Lower leg skin (tissue), 3 donors: ENCODE data around the gene ITGA6.

ENCODE experiments used
- POLR2A ChIP-seq, 2 donors: fragments of 450-650 bp; IDR thresholded peaks; one replicate each; pipeline ENCODE4 v1.6.1; 2016 to 2017; ENCODE audit warnings: antibody characterized with exemption in 2 of 2, mild to moderate bottlenecking in 1 of 2, moderate library complexity in 1 of 2
- TF ChIP-seq, protein P1 (sequence below), 3 donors: fragments of 450-650 bp; IDR thresholded peaks; one replicate each; pipeline ENCODE4 v1.5.1; 2016; ENCODE audit warnings: antibody characterized with exemption in 3 of 3, mild to moderate bottlenecking in 3 of 3, moderate library complexity in 2 of 3

GRCh38 chr2:172462849-172463381 is 35.5 kb downstream of the ITGA6 start:
- TF ChIP-seq, protein P1, sequence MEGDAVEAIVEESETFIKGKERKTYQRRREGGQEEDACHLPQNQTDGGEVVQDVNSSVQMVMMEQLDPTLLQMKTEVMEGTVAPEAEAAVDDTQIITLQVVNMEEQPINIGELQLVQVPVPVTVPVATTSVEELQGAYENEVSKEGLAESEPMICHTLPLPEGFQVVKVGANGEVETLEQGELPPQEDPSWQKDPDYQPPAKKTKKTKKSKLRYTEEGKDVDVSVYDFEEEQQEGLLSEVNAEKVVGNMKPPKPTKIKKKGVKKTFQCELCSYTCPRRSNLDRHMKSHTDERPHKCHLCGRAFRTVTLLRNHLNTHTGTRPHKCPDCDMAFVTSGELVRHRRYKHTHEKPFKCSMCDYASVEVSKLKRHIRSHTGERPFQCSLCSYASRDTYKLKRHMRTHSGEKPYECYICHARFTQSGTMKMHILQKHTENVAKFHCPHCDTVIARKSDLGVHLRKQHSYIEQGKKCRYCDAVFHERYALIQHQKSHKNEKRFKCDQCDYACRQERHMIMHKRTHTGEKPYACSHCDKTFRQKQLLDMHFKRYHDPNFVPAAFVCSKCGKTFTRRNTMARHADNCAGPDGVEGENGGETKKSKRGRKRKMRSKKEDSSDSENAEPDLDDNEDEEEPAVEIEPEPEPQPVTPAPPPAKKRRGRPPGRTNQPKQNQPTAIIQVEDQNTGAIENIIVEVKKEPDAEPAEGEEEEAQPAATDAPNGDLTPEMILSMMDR (IDR thresholded peaks at IDR 0.05) = no peak
- TF ChIP-seq POLR2A (IDR thresholded peaks at IDR 0.05) = no peak
